ENCODE measurements around the gene EIF2D. TPM values are rescaled to one million over a fixed set of nuclear protein-coding genes. Genes with fewer than 3 reads are reported as not detected.

EIF2D gene
- total RNA-seq, 1 donor from 2014 or later, result 26.7 TPM

- DNase-seq (ENCODE audit: low spot score), result no peak
Observed at GRCh38 chr1:206550446-206550845, 61.8 kb downstream of the EIF2D start.

GRCh38 chr1:206547104-206547503 lies 65.2 kb downstream of the EIF2D start:
- DNase-seq (ENCODE audit: low spot score), result no peak

- DNase-seq (ENCODE audit: low spot score), result no peak
Observed at GRCh38 chr1:206545351-206545750, 66.9 kb downstream of the EIF2D start.

DNA sequence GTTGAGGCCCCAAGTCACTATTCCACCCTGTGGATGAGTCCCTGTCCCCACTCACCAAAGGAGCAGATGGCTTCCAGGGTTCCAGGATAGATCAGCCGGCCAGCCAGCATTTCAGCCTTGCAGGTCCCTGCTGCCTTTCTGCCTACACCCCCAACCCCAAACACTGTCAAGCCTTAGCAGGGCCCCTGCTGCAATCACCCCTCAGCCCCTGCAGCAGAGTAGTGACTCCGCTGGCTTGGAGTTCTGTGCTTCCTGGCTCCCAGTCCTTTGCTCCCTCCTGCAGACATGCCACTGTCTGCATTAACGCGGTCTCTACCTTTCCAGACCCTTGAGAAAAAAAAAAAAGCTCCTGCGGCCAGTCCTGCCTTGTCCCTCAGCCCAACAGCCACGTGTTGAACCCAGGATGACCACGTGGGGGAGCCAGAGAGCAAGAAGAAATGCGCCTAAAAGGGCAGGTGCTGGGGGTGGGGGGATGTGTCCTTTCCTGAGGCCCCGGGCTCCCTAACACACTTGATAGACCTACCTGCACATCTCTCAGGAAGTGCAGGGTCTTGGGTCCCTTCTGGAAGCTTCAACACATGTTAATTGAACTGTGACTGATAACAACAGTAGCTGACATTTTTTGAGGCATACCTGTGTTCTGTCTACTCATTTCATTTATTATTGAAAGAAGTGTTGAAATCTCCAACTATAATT lies 67.6 kb downstream of the EIF2D start:
- peak; percentile 57 for DNase-seq (ENCODE audit: low spot score)

Other genes starting within 250 kb of the EIF2D start
- 4.3 TPM for gene IKBKE, start 142.0 kb downstream of the EIF2D start, total RNA-seq (ENCODE audit: insufficient read depth, low replicate concordance)
- gene RASSF5, start 104.9 kb downstream of the EIF2D start, total RNA-seq (ENCODE audit: insufficient read depth, low replicate concordance), result 25.3 TPM
- gene DYRK3, start 23.1 kb upstream of the EIF2D start, total RNA-seq (ENCODE audit: insufficient read depth, low replicate concordance), result 17.8 TPM
- gene MAPKAPK2, start 72.4 kb upstream of the EIF2D start, total RNA-seq (ENCODE audit: insufficient read depth, low replicate concordance), result 20.7 TPM
- gene IL19, start 158.3 kb upstream of the EIF2D start, total RNA-seq (ENCODE audit: insufficient read depth, low replicate concordance), result not detected
- gene IL10, start 160.0 kb upstream of the EIF2D start, total RNA-seq (ENCODE audit: insufficient read depth, low replicate concordance), result not detected